ENCODE data around the gene BAHCC1.
A peak's percentile ranks its signal among the peaks of the same experiment; 100 is the strongest.

Gene BAHCC1

GRCh38 chr17:81493198-81494038 is 98.2 kb downstream of the BAHCC1 start:
- Histone ChIP-seq H3K27me3 (ENCODE audit: control insufficient read depth, insufficient read depth, low read length) (peaks cover 28% of the 10 kb centered on the region), H3K36me3 (ENCODE audit: insufficient read depth, low read length) (no peaks in the 10 kb centered on the region), H3K9ac (ENCODE audit: low read depth, low read length) (no peak overlapping the region), H3K4me3 (ENCODE audit: low read length) (no peak overlapping the region), H3K9me3 (replicated peaks; ENCODE audit: low read length) (no peaks in the 10 kb centered on the region), H3K4me2 (ENCODE audit: low read length) (no peak overlapping the region), H3K4me1 (ENCODE audit: control insufficient read depth, insufficient read depth, low read length) (peaks cover 6% of the 10 kb centered on the region)

- Histone ChIP-seq H3K4me3 (ENCODE audit: low read length) (no peak overlapping the region), H3K27me3 (ENCODE audit: control insufficient read depth, insufficient read depth, low read length) (peaks cover 28% of the 10 kb centered on the region), H3K4me2 (ENCODE audit: low read length) (no peak overlapping the region), H3K9me3 (replicated peaks; ENCODE audit: low read length) (no peaks in the 10 kb centered on the region), H3K9ac (ENCODE audit: low read depth, low read length) (no peak overlapping the region), H3K4me1 (ENCODE audit: control insufficient read depth, insufficient read depth, low read length) (peaks cover 6% of the 10 kb centered on the region), H3K36me3 (ENCODE audit: insufficient read depth, low read length) (no peaks in the 10 kb centered on the region)
Measured at GRCh38 chr17:81494626-81495377, 99.5 kb downstream of the BAHCC1 start.

- Histone ChIP-seq H3K4me2 (ENCODE audit: low read length) (no peak overlapping the region), H3K9me3 (replicated peaks; ENCODE audit: low read length) (no peaks in the 10 kb centered on the region), H3K4me1 (ENCODE audit: control insufficient read depth, insufficient read depth, low read length) (peaks cover 10% of the 10 kb centered on the region), H3K4me3 (ENCODE audit: low read length) (no peak overlapping the region), H3K27me3 (ENCODE audit: control insufficient read depth, insufficient read depth, low read length) (peaks cover 26% of the 10 kb centered on the region), H3K9ac (ENCODE audit: low read depth, low read length) (no peak overlapping the region), H3K36me3 (ENCODE audit: insufficient read depth, low read length) (no peaks in the 10 kb centered on the region)
Measured at GRCh38 chr17:81498953-81499600, 103.8 kb downstream of the BAHCC1 start.

- Histone ChIP-seq H3K9me3 (replicated peaks; ENCODE audit: low read length) (no peaks in the 10 kb centered on the region), H3K4me1 (ENCODE audit: control insufficient read depth, insufficient read depth, low read length) (peaks cover 10% of the 10 kb centered on the region), H3K36me3 (ENCODE audit: insufficient read depth, low read length) (no peaks in the 10 kb centered on the region), H3K4me2 (ENCODE audit: low read length) (no peak overlapping the region), H3K27me3 (ENCODE audit: control insufficient read depth, insufficient read depth, low read length) (peaks cover 22% of the 10 kb centered on the region), H3K9ac (ENCODE audit: low read depth, low read length) (no peak overlapping the region), H3K4me3 (ENCODE audit: low read length) (no peak overlapping the region)
Measured at GRCh38 chr17:81499601-81499970, 104.3 kb downstream of the BAHCC1 start.

GRCh38 chr17:81500047-81500446 is 104.8 kb downstream of the BAHCC1 start:
- no peaks in the 10 kb centered on the region for H3K36me3 ChIP-seq (ENCODE audit: insufficient read depth, low read length)
- H3K4me3 ChIP-seq (ENCODE audit: low read length) = no peak overlapping the region
- no peak overlapping the region for H3K9ac ChIP-seq (ENCODE audit: low read depth, low read length)
- no peak overlapping the region for H3K4me2 ChIP-seq (ENCODE audit: low read length)
- peaks cover 18% of the 10 kb centered on the region for H3K27me3 ChIP-seq (ENCODE audit: control insufficient read depth, insufficient read depth, low read length)
- H3K9me3 ChIP-seq (replicated peaks; ENCODE audit: low read length) = no peaks in the 10 kb centered on the region
- peaks cover 10% of the 10 kb centered on the region for H3K4me1 ChIP-seq (ENCODE audit: control insufficient read depth, insufficient read depth, low read length)

GRCh38 chr17:81502471-81503017 is 107.3 kb downstream of the BAHCC1 start:
- peaks cover 10% of the 10 kb centered on the region for H3K4me1 ChIP-seq (ENCODE audit: control insufficient read depth, insufficient read depth, low read length)
- no peak overlapping the region for H3K4me2 ChIP-seq (ENCODE audit: low read length)
- H3K27me3 ChIP-seq (ENCODE audit: control insufficient read depth, insufficient read depth, low read length) = peaks cover 7% of the 10 kb centered on the region
- H3K36me3 ChIP-seq (ENCODE audit: insufficient read depth, low read length) = no peaks in the 10 kb centered on the region
- H3K4me3 ChIP-seq (ENCODE audit: low read length) = no peak overlapping the region
- no peaks in the 10 kb centered on the region for H3K9me3 ChIP-seq (replicated peaks; ENCODE audit: low read length)
- no peak overlapping the region for H3K9ac ChIP-seq (ENCODE audit: low read depth, low read length)

- H3K9ac ChIP-seq (ENCODE audit: low read depth, low read length) = no peak overlapping the region
- peaks cover 7% of the 10 kb centered on the region for H3K27me3 ChIP-seq (ENCODE audit: control insufficient read depth, insufficient read depth, low read length)
- no peaks in the 10 kb centered on the region for H3K9me3 ChIP-seq (replicated peaks; ENCODE audit: low read length)
- peaks cover 3% of the 10 kb centered on the region for H3K36me3 ChIP-seq (ENCODE audit: insufficient read depth, low read length)
- H3K4me1 ChIP-seq (ENCODE audit: control insufficient read depth, insufficient read depth, low read length) = peaks cover 10% of the 10 kb centered on the region
- H3K4me2 ChIP-seq (ENCODE audit: low read length) = no peak overlapping the region
- H3K4me3 ChIP-seq (ENCODE audit: low read length) = no peak overlapping the region
Measured at GRCh38 chr17:81503619-81504018, 108.4 kb downstream of the BAHCC1 start.

GRCh38 chr17:81508639-81509206 is 113.5 kb downstream of the BAHCC1 start:
- Histone ChIP-seq H3K4me2 (ENCODE audit: low read length) (peak overlapping the region; percentile 93), H3K4me3 (ENCODE audit: low read length) (peak overlapping the region; percentile 91), H3K27me3 (ENCODE audit: control insufficient read depth, insufficient read depth, low read length) (no peaks in the 10 kb centered on the region), H3K36me3 (ENCODE audit: insufficient read depth, low read length) (peaks cover 39% of the 10 kb centered on the region), H3K9me3 (replicated peaks; ENCODE audit: low read length) (no peaks in the 10 kb centered on the region), H3K4me1 (ENCODE audit: control insufficient read depth, insufficient read depth, low read length) (peaks cover 10% of the 10 kb centered on the region), H3K9ac (ENCODE audit: low read depth, low read length) (peak overlapping the region; percentile 95)

- H3K4me1 ChIP-seq (ENCODE audit: control insufficient read depth, insufficient read depth, low read length) = peaks cover 15% of the 10 kb centered on the region
- peak overlapping the region; percentile 93 for H3K4me2 ChIP-seq (ENCODE audit: low read length)
- H3K9me3 ChIP-seq (replicated peaks; ENCODE audit: low read length) = no peaks in the 10 kb centered on the region
- H3K27me3 ChIP-seq (ENCODE audit: control insufficient read depth, insufficient read depth, low read length) = no peaks in the 10 kb centered on the region
- H3K9ac ChIP-seq (ENCODE audit: low read depth, low read length) = peak overlapping the region; percentile 95
- peak overlapping the region; percentile 91 for H3K4me3 ChIP-seq (ENCODE audit: low read length)
- H3K36me3 ChIP-seq (ENCODE audit: insufficient read depth, low read length) = peaks cover 39% of the 10 kb centered on the region
Measured at GRCh38 chr17:81509207-81509971, 114.1 kb downstream of the BAHCC1 start.

- H3K9me3 ChIP-seq (replicated peaks; ENCODE audit: low read length) = no peaks in the 10 kb centered on the region
- peak overlapping the region; percentile 93 for H3K4me2 ChIP-seq (ENCODE audit: low read length)
- H3K4me3 ChIP-seq (ENCODE audit: low read length) = peak overlapping the region; percentile 91
- H3K36me3 ChIP-seq (ENCODE audit: insufficient read depth, low read length) = peaks cover 39% of the 10 kb centered on the region
- no peaks in the 10 kb centered on the region for H3K27me3 ChIP-seq (ENCODE audit: control insufficient read depth, insufficient read depth, low read length)
- H3K9ac ChIP-seq (ENCODE audit: low read depth, low read length) = peak overlapping the region; percentile 95
- H3K4me1 ChIP-seq (ENCODE audit: control insufficient read depth, insufficient read depth, low read length) = peaks cover 15% of the 10 kb centered on the region
Measured at GRCh38 chr17:81509972-81510784, 114.9 kb downstream of the BAHCC1 start.

Data from skeletal muscle satellite cell (primary cell).